Cardiac septum (tissue), 1 donor: ENCODE data around the gene PCCA. TPM values are rescaled to one million over a fixed set of nuclear protein-coding genes. Genes with fewer than 3 reads are reported as not detected.

Experiments
- DNase-seq: peaks from one replicate; pipeline ENCODE4 v3.0.0-alpha.2; 2020; ENCODE audit warnings: low spot score
- intact Hi-C: fragments of 100-400 bp; cut with DNase I; formaldehyde crosslinking; loops from one replicate; pipeline ENCODE4 v1.14.0; 2022
- total RNA-seq: library from RNA; stranded (reverse); fragmentation: NEBNext Ultra II Directional; extraction: Animal tissue kit (Norgen Biotek cat#: 25700); gene quantifications from one replicate; pipeline ENCODE4 v1.2.1, GENCODE V29; 2021
- donor health status: DM: no; HTN: no; CAD: no.

PCCA gene
- total RNA-seq, 1 donor from 2014 or later, result 51.2 TPM

- DNase-seq, result no peak
- intact Hi-C loops, result no loop called here
Measured at GRCh38 chr13:100541897-100542825, 453.3 kb downstream of the PCCA start.

GRCh38 chr13:100542826-100543156 is 453.9 kb downstream of the PCCA start:
- DNase-seq, result no peak

GRCh38 chr13:100543872-100544602 is 455.1 kb downstream of the PCCA start:
- DNase-seq, result no peak
- intact Hi-C loops, result no loop called here

More at GRCh38 chr13:100542826-100543156, 453.9 kb downstream of the PCCA start:
- intact Hi-C loops, result no loop called here

- DNase-seq, result no peak
- intact Hi-C loops, result no loop called here
Measured at GRCh38 chr13:100544866-100545683, 456.2 kb downstream of the PCCA start.

GRCh38 chr13:100545684-100546061 is 456.8 kb downstream of the PCCA start:
- no peak for DNase-seq
- intact Hi-C loops, result no loop called here

- no peak for DNase-seq
- intact Hi-C loops, result no loop called here
Measured at GRCh38 chr13:100546713-100547405, 458.0 kb downstream of the PCCA start.

- DNase-seq, result no peak
- intact Hi-C loops, result no loop called here
Measured at GRCh38 chr13:100547791-100548201, 458.9 kb downstream of the PCCA start.

- intact Hi-C loops, result no loop called here
Measured at GRCh38 chr13:100549316-100549715, 460.4 kb downstream of the PCCA start.

GRCh38 chr13:100552755-100553154 is 463.9 kb downstream of the PCCA start:
- no peak for DNase-seq
- intact Hi-C loops, result no loop called here

More at GRCh38 chr13:100549316-100549715, 460.4 kb downstream of the PCCA start:
- no peak for DNase-seq

- intact Hi-C loops, result no loop called here
Measured at GRCh38 chr13:100559886-100560285, 471.0 kb downstream of the PCCA start.

GRCh38 chr13:100560498-100561157 is 471.7 kb downstream of the PCCA start:
- intact Hi-C loops, result no loop called here
- no peak for DNase-seq

More at GRCh38 chr13:100559886-100560285, 471.0 kb downstream of the PCCA start:
- DNase-seq, result no peak

- no peak for DNase-seq
- intact Hi-C loops, result no loop called here
Measured at GRCh38 chr13:100561158-100561499, 472.2 kb downstream of the PCCA start.

- intact Hi-C loops, result no loop called here
- DNase-seq, result no peak
Measured at GRCh38 chr13:100561599-100562204, 472.8 kb downstream of the PCCA start.

- intact Hi-C loops, result no loop called here
Measured at GRCh38 chr13:100563779-100564178, 474.9 kb downstream of the PCCA start.

GRCh38 chr13:100564444-100565223 is 475.7 kb downstream of the PCCA start:
- no peak for DNase-seq
- intact Hi-C loops, result no loop called here

More at GRCh38 chr13:100563779-100564178, 474.9 kb downstream of the PCCA start:
- DNase-seq, result no peak

- intact Hi-C loops, result no loop called here
- no peak for DNase-seq
Measured at GRCh38 chr13:100565286-100565685, 476.4 kb downstream of the PCCA start.

GRCh38 chr13:100566543-100566942 is 477.6 kb downstream of the PCCA start:
- no peak for DNase-seq
- intact Hi-C loops, result no loop called here

- no peak for DNase-seq
- intact Hi-C loops, result no loop called here
Measured at GRCh38 chr13:100573121-100573520, 484.2 kb downstream of the PCCA start.
